ENCODE results near the gene ZNF254. TPM values are rescaled to one million over a fixed set of nuclear protein-coding genes. Genes with fewer than 3 reads are reported as not detected.

The ZNF254 gene
- total and polyA plus RNA-seq, 4 donors, result 2.9 to 23.5 (median 9.1) TPM

DNA sequence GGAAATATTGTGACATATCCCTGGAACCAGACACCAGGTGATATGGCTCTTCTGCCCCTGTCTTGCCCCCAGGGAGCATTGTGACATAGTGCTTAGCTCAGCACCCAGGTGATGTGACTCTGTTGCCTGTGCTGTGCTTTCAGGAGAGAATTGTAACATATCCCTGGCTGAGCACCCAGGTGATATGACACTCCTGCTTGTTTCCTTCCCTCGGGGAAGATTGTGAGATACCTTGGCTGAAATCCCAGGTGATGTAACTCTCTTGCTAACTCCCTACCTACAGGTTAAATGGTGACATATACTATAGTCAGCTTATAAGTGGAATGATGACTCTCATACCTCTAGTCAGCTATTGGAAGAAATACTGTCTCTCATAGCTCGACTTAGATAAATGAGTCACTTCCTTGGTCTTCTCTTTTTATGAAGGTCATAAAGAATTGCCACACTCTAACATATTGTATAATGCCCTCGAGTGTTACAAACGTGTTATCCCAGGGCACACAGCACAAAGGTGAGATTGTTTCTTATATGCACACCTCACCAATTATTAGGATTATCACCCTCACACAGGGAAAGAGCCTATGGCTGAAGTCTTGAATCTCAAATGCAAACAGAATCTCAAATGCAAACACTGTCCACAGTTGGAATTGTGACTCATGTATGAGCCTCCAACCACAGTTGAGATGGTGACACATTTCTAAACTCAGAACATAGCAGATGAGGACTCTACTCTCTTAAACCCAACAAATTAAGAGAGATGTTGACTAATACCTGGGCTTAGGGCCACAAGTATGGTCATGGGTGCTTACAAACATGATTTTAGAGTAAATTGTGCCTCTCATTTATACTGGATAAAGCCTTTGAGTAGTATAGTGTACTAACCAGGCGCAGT lies 32.7 kb upstream of the ZNF254 start:
- no peak for DNase-seq
- Histone ChIP-seq H3K27me3 (ENCODE audit: control insufficient read depth in 1 of 2, insufficient read depth in 2 of 2, low read length in 1 of 2) (no peaks in the 10 kb centered on the region), H3K4me1 (ENCODE audit: control insufficient read depth in 1 of 2, insufficient read depth in 2 of 2, low read length in 2 of 2) (no peaks in the 10 kb centered on the region), H3K27ac (ENCODE audit: low read depth in 1 of 2, low read length in 2 of 2) (no peak overlapping the region), H3K36me3 (ENCODE audit: control insufficient read depth in 1 of 2, insufficient read depth in 2 of 2, low read length in 1 of 2) (peaks cover 3 to 20% of the 10 kb centered on the region in 2 donors), H3K4me3 (ENCODE audit: low read length in 2 of 2) (no peak overlapping the region), H3K9me3 (ENCODE audit: control insufficient read depth, low read length) (no peaks in the 10 kb centered on the region)
- no peak for ATAC-seq (ENCODE audit: low FRiP score)
- WGBS, 2 donors, result 73 to 90% methylated on average over 5 of the region's 5 CpGs
- intact Hi-C loops (cut with DNase I), result no loop called here

DNA sequence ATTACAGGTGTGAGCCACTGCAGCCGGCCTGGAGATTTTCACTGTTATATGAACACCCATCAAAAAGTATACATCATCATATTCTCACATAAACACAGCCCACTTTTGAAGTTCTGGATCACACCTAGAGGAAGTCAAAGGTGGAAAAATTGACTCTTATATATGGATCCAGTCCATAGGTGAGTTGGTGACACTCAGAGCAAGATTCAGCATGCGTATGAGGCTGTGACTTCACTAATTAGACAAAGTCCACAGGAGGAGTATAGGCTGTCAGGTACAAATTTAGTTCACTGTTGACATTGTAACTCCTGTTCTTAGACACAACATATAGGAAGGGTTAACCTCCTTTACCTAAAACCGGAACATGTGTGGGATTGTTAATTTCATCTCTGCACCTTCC lies 31.4 kb upstream of the ZNF254 start:
- 89 to 92% methylated on average over 3 of the region's 3 CpGs for WGBS, 2 donors
- Histone ChIP-seq H3K4me3 (ENCODE audit: low read length in 2 of 2) (no peak overlapping the region), H3K4me1 (ENCODE audit: control insufficient read depth in 1 of 2, insufficient read depth in 2 of 2, low read length in 2 of 2) (no peaks in the 10 kb centered on the region), H3K27me3 (ENCODE audit: control insufficient read depth in 1 of 2, insufficient read depth in 2 of 2, low read length in 1 of 2) (no peaks in the 10 kb centered on the region), H3K27ac (ENCODE audit: low read depth in 1 of 2, low read length in 2 of 2) (no peak overlapping the region), H3K9me3 (ENCODE audit: control insufficient read depth, low read length) (no peaks in the 10 kb centered on the region), H3K36me3 (ENCODE audit: control insufficient read depth in 1 of 2, insufficient read depth in 2 of 2, low read length in 1 of 2) (peaks cover 6 to 11% of the 10 kb centered on the region in 2 donors)
- intact Hi-C loops (cut with DNase I), result no loop called here
- DNase-seq, result no peak
- ATAC-seq (ENCODE audit: low FRiP score), result no peak

DNA sequence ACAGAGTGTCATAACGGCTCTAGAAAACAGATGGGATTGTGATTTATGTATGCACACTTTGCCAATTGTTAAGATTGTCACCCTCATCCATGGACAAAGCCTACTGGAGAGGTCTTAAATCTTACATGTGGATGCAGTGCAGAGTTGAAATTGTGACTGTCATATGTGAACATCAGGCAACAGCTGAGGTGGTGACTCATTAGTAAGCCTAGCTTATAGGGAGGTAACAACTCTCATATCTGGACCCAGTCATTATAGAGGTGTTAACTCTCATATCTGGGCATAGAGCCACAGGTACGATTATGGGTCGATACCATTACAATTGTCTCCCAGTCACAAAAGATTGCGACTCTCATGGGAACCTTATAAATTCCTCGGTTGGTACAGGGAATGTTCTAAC lies 29.8 kb upstream of the ZNF254 start:
- no peak for DNase-seq
- no peaks in the 10 kb centered on the region for H3K27me3 ChIP-seq (ENCODE audit: control insufficient read depth in 1 of 2, insufficient read depth in 2 of 2, low read length in 1 of 2)
- H3K9me3 ChIP-seq (ENCODE audit: control insufficient read depth, low read length), result no peaks in the 10 kb centered on the region
- H3K36me3 ChIP-seq (ENCODE audit: control insufficient read depth in 1 of 2, insufficient read depth in 2 of 2, low read length in 1 of 2), result peaks cover 5 to 10% of the 10 kb centered on the region in 2 donors
- intact Hi-C loops (cut with DNase I), result no loop called here
- no peak overlapping the region for H3K27ac ChIP-seq (ENCODE audit: low read depth in 1 of 2, low read length in 2 of 2)
- H3K4me3 ChIP-seq (ENCODE audit: low read length in 2 of 2), result no peak overlapping the region
- WGBS, 2 donors, result 87% methylated on average over 5 of the region's 5 CpGs
- ATAC-seq (ENCODE audit: low FRiP score), result no peak
- no peaks in the 10 kb centered on the region for H3K4me1 ChIP-seq (ENCODE audit: control insufficient read depth in 1 of 2, insufficient read depth in 2 of 2, low read length in 2 of 2)

- no peak overlapping the region for H3K27ac ChIP-seq (ENCODE audit: low read depth in 1 of 2, low read length in 2 of 2)
- intact Hi-C loops (cut with DNase I), result no loop called here
- no peaks in the 10 kb centered on the region for H3K4me1 ChIP-seq (ENCODE audit: control insufficient read depth in 1 of 2, insufficient read depth in 2 of 2, low read length in 2 of 2)
- no peak overlapping the region for H3K4me3 ChIP-seq (ENCODE audit: low read length in 2 of 2)
- H3K36me3 ChIP-seq (ENCODE audit: control insufficient read depth in 1 of 2, insufficient read depth in 2 of 2, low read length in 1 of 2), result peaks cover 5 to 8% of the 10 kb centered on the region in 2 donors
- no peaks in the 10 kb centered on the region for H3K27me3 ChIP-seq (ENCODE audit: control insufficient read depth in 1 of 2, insufficient read depth in 2 of 2, low read length in 1 of 2)
- 66 to 89% methylated on average over 2 of the region's 2 CpGs for WGBS, 2 donors
- H3K9me3 ChIP-seq (ENCODE audit: control insufficient read depth, low read length), result no peaks in the 10 kb centered on the region
- DNase-seq (no peak), ATAC-seq (ENCODE audit: low FRiP score) (no peak)
Observed at GRCh38 chr19:24059563-24060295, 27.3 kb upstream of the ZNF254 start.

- 53 to 94% methylated on average over 2 of the region's 2 CpGs for WGBS, 2 donors
Observed at GRCh38 chr19:24060687-24061356, 26.2 kb upstream of the ZNF254 start.

DNA sequence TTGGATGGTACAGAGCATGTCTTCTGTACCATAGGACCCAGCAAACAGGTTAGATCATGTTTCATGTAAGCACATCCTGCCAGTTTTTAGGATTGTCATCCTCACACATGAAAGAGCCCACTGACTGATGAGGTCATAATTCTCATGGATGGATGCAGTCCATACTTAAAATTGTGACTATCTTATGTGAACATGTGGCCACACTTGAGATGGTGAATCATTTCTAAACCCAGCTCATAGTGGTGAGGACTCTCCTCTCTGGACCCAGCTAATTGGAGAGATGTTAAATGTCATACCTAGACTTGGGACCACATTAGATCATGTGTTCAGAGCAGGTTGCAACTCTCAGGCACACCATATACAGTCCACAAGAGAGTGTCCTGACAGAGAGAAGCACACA lies 24.8 kb upstream of the ZNF254 start:
- peaks cover 5 to 11% of the 10 kb centered on the region in 2 donors for H3K36me3 ChIP-seq (ENCODE audit: control insufficient read depth in 1 of 2, insufficient read depth in 2 of 2, low read length in 1 of 2)
- ATAC-seq (ENCODE audit: low FRiP score), result no peak

More at GRCh38 chr19:24060687-24061356, 26.2 kb upstream of the ZNF254 start:
- Histone ChIP-seq H3K4me3 (ENCODE audit: low read length in 2 of 2) (no peak overlapping the region), H3K36me3 (ENCODE audit: control insufficient read depth in 1 of 2, insufficient read depth in 2 of 2, low read length in 1 of 2) (peaks cover 5 to 8% of the 10 kb centered on the region in 2 donors), H3K27ac (ENCODE audit: low read depth in 1 of 2, low read length in 2 of 2) (no peak overlapping the region), H3K4me1 (ENCODE audit: control insufficient read depth in 1 of 2, insufficient read depth in 2 of 2, low read length in 2 of 2) (no peaks in the 10 kb centered on the region), H3K27me3 (ENCODE audit: control insufficient read depth in 1 of 2, insufficient read depth in 2 of 2, low read length in 1 of 2) (no peaks in the 10 kb centered on the region), H3K9me3 (ENCODE audit: control insufficient read depth, low read length) (no peaks in the 10 kb centered on the region)
- intact Hi-C loops (cut with DNase I), result no loop called here
- DNase-seq (no peak), ATAC-seq (ENCODE audit: low FRiP score) (no peak)

GRCh38 chr19:24063295-24063694 lies 23.7 kb upstream of the ZNF254 start:
- H3K4me1 ChIP-seq (ENCODE audit: control insufficient read depth in 1 of 2, insufficient read depth in 2 of 2, low read length in 2 of 2), result no peaks in the 10 kb centered on the region
- H3K27me3 ChIP-seq (ENCODE audit: control insufficient read depth in 1 of 2, insufficient read depth in 2 of 2, low read length in 1 of 2), result no peaks in the 10 kb centered on the region
- no peak for ATAC-seq (ENCODE audit: low FRiP score)
- no peak overlapping the region for H3K4me3 ChIP-seq (ENCODE audit: low read length in 2 of 2)
- intact Hi-C loops (cut with DNase I), result no loop called here
- 95 to 96% methylated on average over 5 of the region's 5 CpGs for WGBS, 2 donors
- peaks cover 5 to 20% of the 10 kb centered on the region in 2 donors for H3K36me3 ChIP-seq (ENCODE audit: control insufficient read depth in 1 of 2, insufficient read depth in 2 of 2, low read length in 1 of 2)
- H3K9me3 ChIP-seq (ENCODE audit: control insufficient read depth, low read length), result no peaks in the 10 kb centered on the region
- H3K27ac ChIP-seq (ENCODE audit: low read depth in 1 of 2, low read length in 2 of 2), result no peak overlapping the region
- no peak for DNase-seq

More for the DNA sequence above, 24.8 kb upstream of the ZNF254 start:
- intact Hi-C loops (cut with DNase I), result no loop called here
- Histone ChIP-seq H3K9me3 (ENCODE audit: control insufficient read depth, low read length) (no peaks in the 10 kb centered on the region), H3K27me3 (ENCODE audit: control insufficient read depth in 1 of 2, insufficient read depth in 2 of 2, low read length in 1 of 2) (no peaks in the 10 kb centered on the region), H3K4me1 (ENCODE audit: control insufficient read depth in 1 of 2, insufficient read depth in 2 of 2, low read length in 2 of 2) (no peaks in the 10 kb centered on the region), H3K27ac (ENCODE audit: low read depth in 1 of 2, low read length in 2 of 2) (no peak overlapping the region), H3K4me3 (ENCODE audit: low read length in 2 of 2) (no peak overlapping the region)
- DNase-seq, result no peak

DNA sequence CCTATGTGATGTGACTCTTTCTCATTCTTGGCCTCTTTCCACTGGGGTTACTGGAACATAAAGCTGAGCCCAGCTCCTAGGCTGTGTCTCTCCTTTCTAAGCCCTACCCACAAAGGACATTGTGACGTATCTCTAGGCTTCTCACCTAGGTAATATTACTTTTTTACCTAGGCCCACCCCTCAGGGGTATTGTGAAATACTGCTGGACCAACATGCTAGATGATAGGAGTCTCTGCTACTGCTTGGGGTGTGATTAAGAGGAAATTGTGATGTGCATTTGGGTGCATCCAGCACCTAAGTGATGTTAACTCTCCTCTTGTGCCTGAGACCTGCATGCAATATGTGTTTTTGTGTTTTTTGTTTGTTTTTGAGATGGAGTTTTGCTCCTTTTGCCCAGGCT lies 22.8 kb upstream of the ZNF254 start:
- WGBS, 2 donors, result 88 to 100% methylated on average over 1 of the region's 1 CpG
- H3K4me3 ChIP-seq (ENCODE audit: low read length in 2 of 2), result no peak overlapping the region
- no peak for DNase-seq
- H3K27me3 ChIP-seq (ENCODE audit: control insufficient read depth in 1 of 2, insufficient read depth in 2 of 2, low read length in 1 of 2), result no peaks in the 10 kb centered on the region
- no peak for ATAC-seq (ENCODE audit: low FRiP score)
- intact Hi-C loops (cut with DNase I), result no loop called here
- no peaks in the 10 kb centered on the region for H3K4me1 ChIP-seq (ENCODE audit: control insufficient read depth in 1 of 2, insufficient read depth in 2 of 2, low read length in 2 of 2)
- peaks cover 5 to 19% of the 10 kb centered on the region in 2 donors for H3K36me3 ChIP-seq (ENCODE audit: control insufficient read depth in 1 of 2, insufficient read depth in 2 of 2, low read length in 1 of 2)
- no peaks in the 10 kb centered on the region for H3K9me3 ChIP-seq (ENCODE audit: control insufficient read depth, low read length)
- H3K27ac ChIP-seq (ENCODE audit: low read depth in 1 of 2, low read length in 2 of 2), result no peak overlapping the region
